Measurements from ENCODE around the gene CEP68.
"Not testable (repeated sequence)": the region's sequence is repeated elsewhere in the genome, so short reads cannot be mapped to it uniquely, and the experiment has no call there.

Gene CEP68

GRCh38 chr2:65129286-65129825, 73.1 kb downstream of the CEP68 start:
- Histone ChIP-seq H3K36me3 (peaks cover 10% of the 10 kb centered on the region), H3K4me3 (ENCODE audit: low read depth, low read length) (peak overlapping the region; percentile 92), H3K27me3 (ENCODE audit: insufficient read depth, low read depth, severe bottlenecking) (no peaks in the 10 kb centered on the region), H3K27ac (peak overlapping the region; percentile 97), H3K9me3 (ENCODE audit: severe bottlenecking) (peaks cover 2% of the 10 kb centered on the region)
- TF ChIP-seq CTCF (IDR thresholded peaks at IDR 0.05; ENCODE audit: low read depth, low read length) = no peak
- DNase-seq = peak; percentile 51

GRCh38 chr2:65129826-65130663, 73.8 kb downstream of the CEP68 start, which contains the start of gene RAB1A:
RAB1A (minus strand) TSS chr2:65130106; CDS start chr2:65129915, 191 bp downstream.
- peak; percentile 100 for DNase-seq
- H3K4me3 ChIP-seq (ENCODE audit: low read depth, low read length) = peak within 1 kb of the TSS; percentile 92

GRCh38 chr2:65130664-65131175, 74.5 kb downstream of the CEP68 start:
- H3K27ac ChIP-seq = peak overlapping the region; percentile 79
- no peak for DNase-seq
- no peaks in the 10 kb centered on the region for H3K27me3 ChIP-seq (ENCODE audit: insufficient read depth, low read depth, severe bottlenecking)
- H3K4me3 ChIP-seq (ENCODE audit: low read depth, low read length) = peak overlapping the region; percentile 47
- H3K9me3 ChIP-seq (ENCODE audit: severe bottlenecking) = peaks cover 2% of the 10 kb centered on the region
- H3K36me3 ChIP-seq = peaks cover 10% of the 10 kb centered on the region
- TF ChIP-seq CTCF (IDR thresholded peaks at IDR 0.05; ENCODE audit: low read depth, low read length) = 0 out of 2 replicates have a peak, but pooled peaks have one; percentile 11

More at GRCh38 chr2:65129826-65130663, 73.8 kb downstream of the CEP68 start, which contains the start of gene RAB1A:
- Histone ChIP-seq H3K27ac (peak within 1 kb of the TSS; percentile 97), H3K36me3 (peaks cover 10% of the 10 kb centered on the region), H3K27me3 (ENCODE audit: insufficient read depth, low read depth, severe bottlenecking) (no peaks in the 10 kb centered on the region), H3K9me3 (ENCODE audit: severe bottlenecking) (peaks cover 2% of the 10 kb centered on the region)
- peak; percentile 41; the same call in 1 of the 2 replicates for TF ChIP-seq CTCF (IDR thresholded peaks at IDR 0.05; ENCODE audit: low read depth, low read length)

GRCh38 chr2:65132930-65133329, 76.7 kb downstream of the CEP68 start:
- H3K27ac ChIP-seq; H3K4me3 ChIP-seq (ENCODE audit: low read depth, low read length); DNase-seq; H3K9me3 ChIP-seq (ENCODE audit: severe bottlenecking); H3K27me3 ChIP-seq (ENCODE audit: insufficient read depth, low read depth, severe bottlenecking): not testable (repeated sequence)
- peaks cover 10% of the 10 kb centered on the region for H3K36me3 ChIP-seq

- no peak overlapping the region for H3K4me3 ChIP-seq (ENCODE audit: low read depth, low read length)
- H3K27me3 ChIP-seq (ENCODE audit: insufficient read depth, low read depth, severe bottlenecking) = no peaks in the 10 kb centered on the region
- H3K36me3 ChIP-seq = peaks cover 6% of the 10 kb centered on the region
- TF ChIP-seq CTCF (IDR thresholded peaks at IDR 0.05; ENCODE audit: low read depth, low read length) = no peak
- H3K9me3 ChIP-seq (ENCODE audit: severe bottlenecking) = no peaks in the 10 kb centered on the region
- DNase-seq = no peak
- H3K27ac ChIP-seq = no peak overlapping the region
These were observed 77.4 kb downstream of the CEP68 start for GRCh38 chr2:65133626-65134025.

GRCh38 chr2:65134158-65134557, 77.9 kb downstream of the CEP68 start:
- peaks cover 5% of the 10 kb centered on the region for H3K36me3 ChIP-seq
- no peak for DNase-seq
- no peak for TF ChIP-seq CTCF (IDR thresholded peaks at IDR 0.05; ENCODE audit: low read depth, low read length)
- no peak overlapping the region for H3K4me3 ChIP-seq (ENCODE audit: low read depth, low read length)
- H3K27me3 ChIP-seq (ENCODE audit: insufficient read depth, low read depth, severe bottlenecking) = no peaks in the 10 kb centered on the region
- no peaks in the 10 kb centered on the region for H3K9me3 ChIP-seq (ENCODE audit: severe bottlenecking)
- H3K27ac ChIP-seq = no peak overlapping the region

All from WERI-Rb-1 (cell line).